ENCODE measurements around the gene KLRC4. TPM values are rescaled to one million over a fixed set of nuclear protein-coding genes. Genes with fewer than 3 reads are reported as not detected.
"Not testable (repeated sequence)": the region's sequence is repeated elsewhere in the genome, so short reads cannot be mapped to it uniquely, and the experiment has no call there.

KLRC4 gene
- total and polyA plus RNA-seq, 10 of the 15 experiments (the other 5 are each of a cell fraction or from before 2014, with no cell fraction given), result 0.07 to 0.34 TPM; not detected in 8

DNA sequence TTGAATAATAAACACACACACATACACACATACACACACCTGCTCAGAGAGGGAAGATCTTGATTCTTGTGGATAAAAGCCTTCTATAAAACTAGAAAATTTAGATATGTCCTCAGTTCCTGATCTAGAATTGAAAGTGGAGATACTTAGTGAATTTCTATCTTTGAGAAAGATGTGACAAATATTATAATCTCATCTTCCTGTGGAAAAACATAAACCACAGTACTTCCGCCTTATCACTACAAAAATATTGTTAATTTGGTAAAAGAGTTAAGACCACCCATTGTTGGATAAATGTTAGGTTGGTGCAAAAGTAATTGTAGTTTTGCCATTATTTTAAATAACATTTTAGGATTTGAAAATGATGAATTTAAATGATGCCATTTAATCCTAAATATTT is 19.7 kb downstream of the KLRC4 start, which contains the start of gene KLRK1 (continued):
- TF ChIP-seq, protein P1, sequence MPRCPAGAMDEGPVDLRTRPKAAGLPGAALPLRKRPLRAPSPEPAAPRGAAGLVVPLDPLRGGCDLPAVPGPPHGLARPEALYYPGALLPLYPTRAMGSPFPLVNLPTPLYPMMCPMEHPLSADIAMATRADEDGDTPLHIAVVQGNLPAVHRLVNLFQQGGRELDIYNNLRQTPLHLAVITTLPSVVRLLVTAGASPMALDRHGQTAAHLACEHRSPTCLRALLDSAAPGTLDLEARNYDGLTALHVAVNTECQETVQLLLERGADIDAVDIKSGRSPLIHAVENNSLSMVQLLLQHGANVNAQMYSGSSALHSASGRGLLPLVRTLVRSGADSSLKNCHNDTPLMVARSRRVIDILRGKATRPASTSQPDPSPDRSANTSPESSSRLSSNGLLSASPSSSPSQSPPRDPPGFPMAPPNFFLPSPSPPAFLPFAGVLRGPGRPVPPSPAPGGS (IDR thresholded peaks at IDR 0.05; ENCODE audit: borderline replicate concordance, insufficient read depth, low read depth, low read length, poor library complexity, severe bottlenecking), result no peak

DNA sequence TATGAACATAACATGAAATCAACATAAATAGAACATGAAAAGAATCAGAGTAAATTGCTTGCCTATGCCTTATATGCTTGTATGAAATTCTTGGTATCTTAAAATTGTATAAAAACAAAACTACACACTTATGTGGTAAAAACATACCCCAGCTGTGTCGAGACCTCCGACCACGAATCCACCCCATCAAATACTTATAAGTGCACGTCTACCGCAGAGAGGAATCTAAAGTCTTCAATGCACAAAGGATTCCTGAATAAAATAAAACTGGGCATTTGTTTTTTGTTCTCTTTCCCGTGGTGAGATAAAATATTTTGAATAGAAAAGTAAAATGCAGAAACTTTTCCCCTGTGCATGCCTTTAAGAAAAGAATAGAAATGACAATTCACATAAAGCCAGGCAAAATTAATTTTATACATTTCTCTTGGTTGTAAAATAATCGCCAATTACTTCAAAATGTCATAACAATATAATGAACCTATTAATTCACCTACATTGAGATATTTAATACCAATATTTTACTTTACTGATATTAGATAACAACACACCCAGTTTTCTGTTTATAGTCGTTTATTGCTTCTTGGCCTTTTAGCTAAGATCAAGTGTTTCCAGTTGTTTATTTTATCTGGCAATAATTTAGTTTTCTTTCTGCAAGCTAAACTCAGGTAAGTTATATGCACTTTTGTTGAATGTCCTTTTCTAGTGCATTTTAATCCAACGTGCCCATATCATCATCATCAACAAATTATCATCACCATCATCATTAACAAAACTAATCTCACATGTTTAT is 20.7 kb downstream of the KLRC4 start:
- WGBS (ENCODE audit: insufficient coverage, insufficient replicate concordance, low lambda C conversion rate, missing lambda C conversion rate), result 42% methylated on average over 9 of the region's 9 CpGs
- no peak for ATAC-seq
- ChIA-PET RAD21 (ENCODE audit: unreplicated experiment) (interaction anchor here (1.3 to 1.6 kb wide), 2 partner anchors 22 to 24 kb away, joined by 4 to 5 read pairs; no protein-coding TSS in a partner anchor), CTCF (interaction anchor here (0.5 to 1.5 kb wide), 2 partner anchors 15 to 218 kb away, joined by 3 to 4 read pairs; no protein-coding TSS in a partner anchor), POLR2A (no interaction called here), SMC1A (ENCODE audit: uncharacterized antibody, unreplicated experiment) (interaction anchor here (1.2 to 3.1 kb wide), 3 partner anchors 9 to 24 kb away, joined by 6 to 13 read pairs (median 6); no protein-coding TSS in a partner anchor)
- in situ Hi-C loops (cut with MboI), result no loop called here
- Histone ChIP-seq H3K9me3 (replicated peaks; ENCODE audit: control insufficient read depth, insufficient read depth, low read length) (no peaks in the 10 kb centered on the region), H3K4me2 (ENCODE audit: control insufficient read depth, insufficient read depth) (no peak overlapping the region), H3K27me3 (replicated peaks in 1 of 2; ENCODE audit: control insufficient read depth in 2 of 2, insufficient read depth in 2 of 2, low read length in 1 of 2) (no peaks in the 10 kb centered on the region), H3K27ac (ENCODE audit: control insufficient read depth, insufficient read depth) (no peak overlapping the region), H3K4me1 (ENCODE audit: control insufficient read depth, insufficient read depth, low read length) (no peaks in the 10 kb centered on the region), H4K20me1 (ENCODE audit: control insufficient read depth, insufficient read depth) (no peaks in the 10 kb centered on the region), H3K9ac (ENCODE audit: control insufficient read depth, insufficient read depth, low read length) (no peak overlapping the region), H2AFZ (ENCODE audit: control insufficient read depth, low read depth, low read length) (no peak overlapping the region), H3K4me3 (no peak overlapping the region), H3K79me2 (ENCODE audit: control insufficient read depth, insufficient read depth, low read length) (no peaks in the 10 kb centered on the region), H3K36me3 (ENCODE audit: control insufficient read depth in 2 of 2, insufficient read depth in 2 of 2, low read length in 1 of 2) (no peaks in the 10 kb centered on the region)
- intact Hi-C loops (cut with micrococcal nuclease; ENCODE audit: unreplicated experiment), result no loop called here
- no peak for DNase-seq (ENCODE audit: low read depth, low spot score)
- TF ChIP-seq SMAD1 (IDR thresholded peaks at IDR 0.05; ENCODE audit: low read depth, partially characterized antibody) (no peak), CBX5 (IDR thresholded peaks at IDR 0.05; ENCODE audit: low read depth) (no peak), ZNF274 (IDR thresholded peaks at IDR 0.05; ENCODE audit: insufficient read depth, insufficient read length) (no peak), MYC (IDR thresholded peaks at IDR 0.05; ENCODE audit: insufficient read depth, insufficient read length, insufficient replicate concordance, low read length, severe bottlenecking) (no peak)
- TF ChIP-seq, protein P2, sequence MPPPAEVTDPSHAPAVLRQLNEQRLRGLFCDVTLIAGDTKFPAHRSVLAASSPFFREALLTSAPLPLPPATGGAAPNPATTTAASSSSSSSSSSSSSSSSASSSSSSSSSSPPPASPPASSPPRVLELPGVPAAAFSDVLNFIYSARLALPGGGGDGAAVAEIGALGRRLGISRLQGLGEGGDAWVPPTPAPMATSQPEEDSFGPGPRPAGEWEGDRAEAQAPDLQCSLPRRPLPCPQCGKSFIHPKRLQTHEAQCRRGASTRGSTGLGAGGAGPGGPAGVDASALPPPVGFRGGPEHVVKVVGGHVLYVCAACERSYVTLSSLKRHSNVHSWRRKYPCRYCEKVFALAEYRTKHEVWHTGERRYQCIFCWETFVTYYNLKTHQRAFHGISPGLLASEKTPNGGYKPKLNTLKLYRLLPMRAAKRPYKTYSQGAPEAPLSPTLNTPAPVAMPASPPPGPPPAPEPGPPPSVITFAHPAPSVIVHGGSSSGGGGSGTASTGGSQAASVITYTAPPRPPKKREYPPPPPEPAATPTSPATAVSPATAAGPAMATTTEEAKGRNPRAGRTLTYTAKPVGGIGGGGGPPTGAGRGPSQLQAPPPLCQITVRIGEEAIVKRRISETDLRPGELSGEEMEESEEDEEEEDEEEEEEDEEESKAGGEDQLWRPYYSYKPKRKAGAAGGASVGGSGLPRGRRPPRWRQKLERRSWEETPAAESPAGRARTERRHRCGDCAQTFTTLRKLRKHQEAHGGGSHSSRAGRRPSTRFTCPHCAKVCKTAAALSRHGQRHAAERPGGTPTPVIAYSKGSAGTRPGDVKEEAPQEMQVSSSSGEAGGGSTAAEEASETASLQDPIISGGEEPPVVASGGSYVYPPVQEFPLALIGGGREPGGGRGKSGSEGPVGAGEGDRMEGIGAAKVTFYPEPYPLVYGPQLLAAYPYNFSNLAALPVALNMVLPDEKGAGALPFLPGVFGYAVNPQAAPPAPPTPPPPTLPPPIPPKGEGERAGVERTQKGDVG (CRISPR knock-in tag; IDR thresholded peaks at IDR 0.05), result no peak
- no TSS peak for BruUV-seq (replicated peaks)
- FAIRE-seq, result no peak

DNA sequence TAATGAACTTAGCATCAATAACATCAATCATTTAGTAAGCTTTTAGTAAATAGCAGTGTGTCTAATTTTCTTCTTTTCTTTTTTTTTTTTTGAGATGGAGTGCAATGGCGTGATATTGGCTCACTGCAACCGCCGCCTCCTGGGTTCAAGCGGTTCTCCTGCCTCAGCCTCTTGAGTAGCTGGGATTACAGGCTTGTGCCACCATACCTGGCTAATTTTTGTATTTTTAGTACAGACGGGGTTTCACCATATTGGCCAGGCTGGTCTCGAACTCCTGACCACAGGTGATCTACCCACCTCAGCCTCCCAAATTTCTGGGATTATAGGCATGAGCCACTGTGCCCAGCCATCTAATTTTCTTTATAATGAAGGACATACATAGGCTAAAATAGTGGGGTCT is 22.1 kb downstream of the KLRC4 start:
- BruUV-seq (replicated peaks); FAIRE-seq; H3K27me3 ChIP-seq (replicated peaks in 1 of 2; ENCODE audit: control insufficient read depth in 2 of 2, insufficient read depth in 2 of 2, low read length in 1 of 2); in situ Hi-C loops (cut with MboI); H3K4me3 ChIP-seq; RAD21 ChIA-PET (ENCODE audit: unreplicated experiment); intact Hi-C loops (cut with micrococcal nuclease; ENCODE audit: unreplicated experiment); H4K20me1 ChIP-seq (ENCODE audit: control insufficient read depth, insufficient read depth); H3K4me2 ChIP-seq (ENCODE audit: control insufficient read depth, insufficient read depth); H3K9me3 ChIP-seq (replicated peaks; ENCODE audit: control insufficient read depth, insufficient read depth, low read length); H2AFZ ChIP-seq (ENCODE audit: control insufficient read depth, low read depth, low read length); H3K79me2 ChIP-seq (ENCODE audit: control insufficient read depth, insufficient read depth, low read length); ATAC-seq; H3K36me3 ChIP-seq (ENCODE audit: control insufficient read depth in 2 of 2, insufficient read depth in 2 of 2, low read length in 1 of 2); H3K4me1 ChIP-seq (ENCODE audit: control insufficient read depth, insufficient read depth, low read length); H3K9ac ChIP-seq (ENCODE audit: control insufficient read depth, insufficient read depth, low read length); DNase-seq (ENCODE audit: low read depth, low spot score); H3K27ac ChIP-seq (ENCODE audit: control insufficient read depth, insufficient read depth): not testable (repeated sequence)
- POLR2A ChIA-PET, result interaction anchor here (1.0 kb wide), 1 partner anchor 22 kb away, joined by 3 read pairs; no protein-coding TSS in a partner anchor
- CTCF ChIA-PET, result interaction anchor here (1.1 to 3.1 kb wide), 2 partner anchors 20 to 22 kb away, joined by 3 to 13 read pairs; no protein-coding TSS in a partner anchor
- WGBS (ENCODE audit: insufficient coverage, insufficient replicate concordance, low lambda C conversion rate, missing lambda C conversion rate), result 67% methylated on average over 4 of the region's 6 CpGs
- SMC1A ChIA-PET (ENCODE audit: uncharacterized antibody, unreplicated experiment), result interaction anchor here (1.8 to 3.1 kb wide), 2 partner anchors 21 to 23 kb away, joined by 7 to 13 read pairs; no protein-coding TSS in a partner anchor
